HCT116 (cell line): ENCODE data around the gene COX10. TPM values are rescaled to one million over a fixed set of nuclear protein-coding genes. Genes with fewer than 3 reads are reported as not detected.

Experiments used
- ATAC-seq: fragments of 200-7000 bp; cut with Tn5 transposase; 2 replicates; pipeline ENCODE4 v1.9.1; 2020; ENCODE audit warnings: mild to moderate bottlenecking, moderate library complexity
- BruUV-seq: library from RNA; stranded (reverse); fragments of 400-500 nt; replicated peaks from 2 replicates; lab custom pipeline; 2021; lab: Mats Ljungman, UMichigan
- CTCF ChIA-PET: fragments of 300-600 bp; sonication (Branson Sonifier 250); formaldehyde crosslinking; loops from one replicate; lab custom pipeline; 2021; ENCODE audit warnings: antibody characterized with exemption; lab: Charles Lee
- POLR2A ChIA-PET: fragments of 300-600, 350-600 bp; sonication (Branson Sonifier 250); formaldehyde crosslinking; loops from one replicate; lab custom pipeline; 2021; ENCODE audit warnings: antibody characterized with exemption; lab: Charles Lee
- RAD21 ChIA-PET, 2 experiments: fragments of 300-600 bp; sonication (Branson Sonifier 250); formaldehyde crosslinking; loops; one replicate each; lab custom pipeline; 2023; ENCODE audit warnings: low total read pairs in 2 of 2; ENCODE audit not compliant: uncharacterized antibody in 2 of 2, unreplicated experiment in 2 of 2, low non-redundant PET in 1 of 2; lab: Charles Lee
- DNase-seq: peaks from one replicate; pipeline ENCODE4 v3.0.0-alpha.2; 2010; ENCODE audit warnings: low read depth, low spot score
- H2AFZ ChIP-seq: fragments of 200-600 bp; shearing (Covaris generic), sonication (generic); 2 replicates; pipeline ENCODE4 v1.6.1; 2017; ENCODE audit warnings: low read depth, mixed run types, mixed read lengths, antibody characterized with exemption, low read length; ENCODE audit not compliant: poor library complexity, severe bottlenecking
- H3K27ac ChIP-seq: 2 replicates; pipeline ENCODE4 v1.5.1; 2012; ENCODE audit warnings: low read depth, low read length
- H3K27me3 ChIP-seq: fragments of 200-600 bp; sonication (generic); 2 replicates; pipeline ENCODE4 v1.6.1; 2016; ENCODE audit warnings: mixed run types, low read length, mixed read lengths; ENCODE audit not compliant: insufficient read depth
- H3K36me3 ChIP-seq, 2 experiments: fragments of 200-500 bp in 1 of 2; fragments of 200-600 bp in 1 of 2; sonication (Bioruptor generic) in 1 of 2; sonication (generic) in 1 of 2; 2 replicates each; pipeline versions ENCODE4 v1.5.1 to v1.6.1; 2014 to 2016; ENCODE audit warnings: low read length in 2 of 2, inconsistent platforms in 1 of 2, mixed read lengths in 1 of 2, mixed run types in 1 of 2; ENCODE audit not compliant: insufficient read depth in 2 of 2, control insufficient read depth in 1 of 2
- H3K4me1 ChIP-seq, 2 experiments: fragments of 200-600 bp in 1 of 2; sonication (generic) in 1 of 2; 2 replicates each; pipeline versions ENCODE4 v1.5.1 to v1.6.1; 2012 to 2017; ENCODE audit warnings: low read length in 2 of 2, inconsistent platforms in 1 of 2, mild to moderate bottlenecking in 1 of 2, mixed read lengths in 1 of 2, mixed run types in 1 of 2, moderate library complexity in 1 of 2; ENCODE audit not compliant: insufficient read depth in 2 of 2, control insufficient read depth in 1 of 2
- H3K4me2 ChIP-seq: fragments of 200-600 bp; sonication (generic); 2 replicates; pipeline ENCODE4 v1.6.1; 2017; ENCODE audit warnings: mixed run types, low read length, mixed read lengths
- H3K4me3 ChIP-seq, 2 experiments: fragments of 200-600 bp in 1 of 2; sonication (generic) in 1 of 2; replicated peaks in 1 of 2; 2 replicates each; pipeline ENCODE4 v1.5.1; 2011 to 2016; ENCODE audit warnings: low read length in 2 of 2, control low read depth in 1 of 2, low read depth in 1 of 2, mild to moderate bottlenecking in 1 of 2, mixed read lengths in 1 of 2, mixed run types in 1 of 2
- H3K79me2 ChIP-seq: fragments of 200-600 bp; sonication (generic); 2 replicates; pipeline ENCODE4 v1.6.1; 2017; ENCODE audit warnings: mild to moderate bottlenecking, mixed run types, low read length, moderate library complexity, mixed read lengths; ENCODE audit not compliant: insufficient read depth
- H3K9ac ChIP-seq: fragments of 200-600 bp; sonication (generic); 2 replicates; pipeline ENCODE4 v1.6.1; 2016; ENCODE audit warnings: low read length, mixed read lengths
- H3K9me2 ChIP-seq: fragments of 200-600 bp; sonication (generic), shearing (Covaris generic); 2 replicates; pipeline ENCODE4 v1.6.1; 2017; ENCODE audit warnings: mixed run types, mild to moderate bottlenecking, moderate library complexity; ENCODE audit not compliant: insufficient read depth
- H3K9me3 ChIP-seq, 2 experiments: fragments of 200-500 bp in 1 of 2; fragments of 200-600 bp in 1 of 2; sonication (Bioruptor generic) in 1 of 2; sonication (generic) in 1 of 2; 2 replicates each; pipeline ENCODE4 v1.6.1; 2014 to 2017; ENCODE audit warnings: low read length in 2 of 2, mixed read lengths in 2 of 2, inconsistent platforms in 1 of 2, low read depth in 1 of 2, mild to moderate bottlenecking in 1 of 2, mixed run types in 1 of 2, moderate library complexity in 1 of 2; ENCODE audit not compliant: control insufficient read depth in 1 of 2, insufficient read depth in 1 of 2
- H4K20me1 ChIP-seq: fragments of 200-600 bp; sonication (generic), shearing (Covaris generic); 2 replicates; pipeline ENCODE4 v1.6.1; 2017; ENCODE audit warnings: mixed run types, mild to moderate bottlenecking, moderate library complexity; ENCODE audit not compliant: insufficient read depth
- CEBPB ChIP-seq: IDR thresholded peaks from 2 replicates; pipeline ENCODE4 v1.6.1; 2012; ENCODE audit warnings: low read depth
- ELF1 ChIP-seq: IDR thresholded peaks from 2 replicates; pipeline ENCODE4 v1.6.1; 2012; ENCODE audit warnings: low read depth, borderline replicate concordance
- FOSL1 ChIP-seq: IDR thresholded peaks from 2 replicates; pipeline ENCODE4 v1.6.1; 2012; ENCODE audit warnings: low read depth
- POLR2A ChIP-seq: IDR thresholded peaks from 2 replicates; pipeline ENCODE4 v1.7.0; 2011; ENCODE audit warnings: borderline replicate concordance; ENCODE audit not compliant: insufficient read depth, insufficient read length; ENCODE audit errors: extremely low read depth
- REST ChIP-seq: IDR thresholded peaks from 2 replicates; pipeline ENCODE4 v1.6.1; 2012; ENCODE audit warnings: low read depth
- SIN3A ChIP-seq: IDR thresholded peaks from 2 replicates; pipeline ENCODE4 v1.6.1; 2012; ENCODE audit warnings: low read depth
- SRF ChIP-seq: IDR thresholded peaks from 2 replicates; pipeline ENCODE4 v1.6.1; 2012; ENCODE audit warnings: low read depth
- TCF7L2 ChIP-seq: IDR thresholded peaks from 2 replicates; pipeline ENCODE4 v1.7.0; 2011; ENCODE audit warnings: borderline replicate concordance, inconsistent platforms; ENCODE audit not compliant: insufficient read depth, insufficient read length; ENCODE audit errors: extremely low read depth
- YY1 ChIP-seq: IDR thresholded peaks from 2 replicates; pipeline ENCODE4 v1.6.1; 2011; ENCODE audit warnings: low read length, low read depth, moderate library complexity, mild to moderate bottlenecking; ENCODE audit not compliant: insufficient replicate concordance; ENCODE audit errors: extremely low read depth
- ZBTB33 ChIP-seq: IDR thresholded peaks from 2 replicates; pipeline ENCODE4 v1.6.1; 2011; ENCODE audit warnings: mild to moderate bottlenecking, low read length, moderate library complexity; ENCODE audit not compliant: insufficient replicate concordance; ENCODE audit errors: extremely low read depth
- ZFX ChIP-seq: fragments of 450-650 bp; IDR thresholded peaks from 2 replicates; pipeline ENCODE4 v1.6.1; 2017
- ZNF274 ChIP-seq: fragments of 200-500 bp; sonication (Bioruptor generic); IDR thresholded peaks from 2 replicates; pipeline ENCODE4 v1.6.1; 2014; ENCODE audit warnings: mild to moderate bottlenecking, low read depth, low read length, inconsistent platforms
- intact Hi-C: fragments of 100-400 bp; cut with micrococcal nuclease; formaldehyde crosslinking; loops from 2 replicates; pipeline ENCODE4 v1.10.0; 2022
- total RNA-seq: library from RNA; stranded (reverse); gene quantifications from one replicate; pipeline ENCODE4 v1.2.1, GENCODE V29; 2021; ENCODE audit not compliant: unreplicated experiment

COX10 gene
- total RNA-seq, 1 experiment from 2014 or later = 22.4 TPM

DNA sequence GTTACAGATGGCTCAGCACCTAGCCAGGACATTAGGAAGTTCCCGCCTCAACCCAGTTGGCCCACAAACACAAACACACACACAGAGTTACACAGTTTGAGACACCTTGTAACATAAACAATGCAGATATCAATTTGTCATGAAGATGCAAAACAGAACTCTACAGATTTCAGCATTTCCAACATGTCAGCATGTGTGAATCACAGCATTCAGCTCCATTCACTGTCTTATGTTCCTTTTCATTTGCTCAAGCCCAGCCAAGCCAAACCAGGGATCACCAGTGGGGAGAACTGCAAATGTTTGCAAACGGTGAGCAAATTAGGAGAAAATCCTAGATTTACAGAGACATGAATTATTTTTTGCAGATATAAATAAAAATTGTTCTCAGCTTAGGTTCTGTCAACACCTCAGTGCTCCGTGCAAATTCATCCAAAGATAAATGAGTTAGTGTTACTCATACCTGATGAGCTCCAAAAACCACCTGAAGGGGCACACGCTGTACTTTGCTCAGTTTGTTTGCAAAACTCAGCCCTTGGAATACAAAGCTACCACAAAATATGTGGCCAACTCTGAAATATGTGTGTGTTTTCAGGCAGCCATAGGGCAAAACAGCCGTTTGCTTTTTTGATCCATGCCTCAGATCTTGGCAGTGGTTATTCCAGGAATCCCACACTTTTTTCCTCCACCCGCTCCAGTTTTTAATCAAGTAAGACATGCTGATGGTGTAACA, 16.3 kb upstream of the COX10 start:
- ATAC-seq (no peak), DNase-seq (no peak)
- no peak overlapping the region for H3K4me3 ChIP-seq
- no peak for TF ChIP-seq ZFX
- TF ChIP-seq SIN3A = no peak
- no peak for TF ChIP-seq ZNF274
- TF ChIP-seq TCF7L2 = no peak
- TF ChIP-seq SRF = no peak
- TF ChIP-seq POLR2A = no peak
- TF ChIP-seq ELF1 = no peak
- no peak overlapping the region for H3K9ac ChIP-seq
- ChIA-PET POLR2A (no interaction called here), RAD21 (no interaction called here), CTCF (no interaction called here)
- no TSS peak for BruUV-seq
- H3K9me3 ChIP-seq = no peaks in the 10 kb centered on the region
- no peak overlapping the region for H3K27ac ChIP-seq
- H3K4me1 ChIP-seq = no peaks in the 10 kb centered on the region
- H4K20me1 ChIP-seq = no peaks in the 10 kb centered on the region; the same call in 1 of the 2 replicates
- peaks cover 6% of the 10 kb centered on the region for H3K79me2 ChIP-seq
- H3K4me2 ChIP-seq = no peak overlapping the region
- no peaks in the 10 kb centered on the region for H3K36me3 ChIP-seq
- H3K27me3 ChIP-seq = no peaks in the 10 kb centered on the region
- H3K9me2 ChIP-seq = no peaks in the 10 kb centered on the region
- intact Hi-C loops = no loop called here
- no peak overlapping the region for H2AFZ ChIP-seq

DNA sequence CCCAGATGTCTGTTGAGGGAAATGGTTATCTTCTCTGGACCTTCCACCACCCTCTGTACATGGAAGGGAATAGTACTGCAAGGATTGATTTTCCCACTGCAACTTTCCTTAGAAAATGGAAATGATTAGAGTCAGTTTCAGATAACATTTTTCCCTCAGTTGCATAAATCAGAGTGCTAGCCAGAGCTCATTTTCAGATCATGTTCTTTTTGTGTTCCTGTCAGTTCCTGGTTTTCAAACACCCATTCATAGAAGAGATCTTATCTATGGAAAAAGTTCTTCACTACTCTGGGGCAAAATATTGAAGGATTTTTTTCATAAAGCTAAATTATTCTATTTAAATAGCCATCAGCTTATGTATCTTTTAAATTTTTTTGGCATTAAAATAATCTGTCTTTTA, 11.7 kb upstream of the COX10 start:
- DNase-seq = no peak
- no peaks in the 10 kb centered on the region; the same call in 1 of the 2 replicates for H4K20me1 ChIP-seq
- H3K4me2 ChIP-seq = no peak overlapping the region
- H3K79me2 ChIP-seq = peaks cover 11% of the 10 kb centered on the region
- ChIA-PET CTCF (no interaction called here), RAD21 (no interaction called here), POLR2A (no interaction called here)
- no peaks in the 10 kb centered on the region for H3K36me3 ChIP-seq
- intact Hi-C loops = no loop called here
- H3K9me2 ChIP-seq = no peaks in the 10 kb centered on the region
- H3K27ac ChIP-seq = no peak overlapping the region
- H3K4me3 ChIP-seq = no peak overlapping the region
- no peak for ATAC-seq
- H2AFZ ChIP-seq = no peak overlapping the region
- H3K27me3 ChIP-seq = no peaks in the 10 kb centered on the region
- BruUV-seq = no TSS peak
- no peaks in the 10 kb centered on the region for H3K4me1 ChIP-seq
- H3K9ac ChIP-seq = no peak overlapping the region
- TF ChIP-seq CEBPB (no peak), FOSL1 (no peak), ELF1 (no peak), YY1 (no peak), ZBTB33 (no peak), ZFX (no peak), REST (no peak)
- H3K9me3 ChIP-seq = no peaks in the 10 kb centered on the region
